ENCODE measurements around the gene GSTT4.

- TF ChIP-seq EP300 (IDR thresholded peaks at IDR 0.05; ENCODE audit: low read depth in 2 of 2, low read length in 2 of 2) (no peak), EP300 (CRISPR knock-in tag; IDR thresholded peaks at IDR 0.05; ENCODE audit: borderline replicate concordance) (no peak), MBD4 (IDR thresholded peaks at IDR 0.05; ENCODE audit: borderline replicate concordance, low read length) (no peak), PPARG (CRISPR knock-in tag; conservative IDR thresholded peaks at IDR 0.05) (no peak), FOXK1 (CRISPR knock-in tag; IDR thresholded peaks at IDR 0.05; ENCODE audit: borderline replicate concordance, low read depth) (no peak), KAT8 (CRISPR knock-in tag; IDR thresholded peaks at IDR 0.05) (no peak), MYC (CRISPR knock-in tag; IDR thresholded peaks at IDR 0.05; ENCODE audit: borderline replicate concordance) (no peak), ZNF83 (CRISPR knock-in tag; IDR thresholded peaks at IDR 0.05; ENCODE audit: borderline replicate concordance) (no peak), SP1 (IDR thresholded peaks at IDR 0.05) (no peak), SP1 (CRISPR knock-in tag; IDR thresholded peaks at IDR 0.05) (no peak), POGK (CRISPR knock-in tag; conservative IDR thresholded peaks at IDR 0.05) (no peak), MEF2D (CRISPR knock-in tag; IDR thresholded peaks at IDR 0.05) (no peak), NFE2L1 (CRISPR knock-in tag; IDR thresholded peaks at IDR 0.05; ENCODE audit: borderline replicate concordance) (no peak), CTCF (CRISPR knock-in tag; IDR thresholded peaks at IDR 0.05) (no peak)
Measured at GRCh38 chr22:24008022-24008283, 2.7 kb upstream of the GSTT4 start.

Data from HepG2 (cell line).